ENCODE results near the gene CEP85L.

The CEP85L gene

GRCh38 chr6:118524686-118525085 lies 126.7 kb downstream of the CEP85L start:
- Histone ChIP-seq H3K9ac (ENCODE audit: low read length) (no peak overlapping the region), H3K36me3 (ENCODE audit: control insufficient read depth in 1 of 2, insufficient read depth in 2 of 2, low read length in 2 of 2) (no peaks in the 10 kb centered on the region), H3K79me2 (ENCODE audit: control insufficient read depth, insufficient read depth, low read length, poor library complexity) (no peaks in the 10 kb centered on the region), H2AK5ac (ENCODE audit: low read length) (no peak overlapping the region), H3K27me3 (ENCODE audit: insufficient read depth, low read length) (no peaks in the 10 kb centered on the region), H3K18ac (ENCODE audit: low read length) (no peak overlapping the region), H2BK5ac (ENCODE audit: low read depth, low read length, poor library complexity) (no peak overlapping the region), H3K4ac (ENCODE audit: low read depth, low read length) (no peak overlapping the region), H3K4me1 (ENCODE audit: control insufficient read depth in 1 of 2, insufficient read depth in 2 of 2, low read length in 2 of 2) (peaks cover 0 to 6% of the 10 kb centered on the region in 2 experiments), H3K23ac (ENCODE audit: low read length) (no peak overlapping the region), H3K27ac (ENCODE audit: low read depth, low read length) (no peak overlapping the region), H4K91ac (ENCODE audit: low read depth, low read length) (no peak overlapping the region), H4K8ac (ENCODE audit: low read depth, low read length) (no peak overlapping the region), H4K12ac (ENCODE audit: low read depth, low read length) (no peak overlapping the region), H3K14ac (ENCODE audit: low read length) (no peak overlapping the region), H3K9me3 (ENCODE audit: insufficient read depth, low read depth, low read length) (no peaks in the 10 kb centered on the region), H2BK12ac (ENCODE audit: low read length) (no peak overlapping the region), H2AFZ (ENCODE audit: insufficient read depth, low read length, poor library complexity) (no peak overlapping the region), H3K79me1 (ENCODE audit: low read length) (no peaks in the 10 kb centered on the region), H3K4me3 (ENCODE audit: low read depth, low read length) (no peak overlapping the region), H2BK120ac (ENCODE audit: insufficient read depth, low read length, poor library complexity) (no peak overlapping the region), H3K4me2 (ENCODE audit: low read length) (no peak overlapping the region)
- DNase-seq, result no peak
- WGBS (ENCODE audit: extremely low coverage, insufficient coverage, insufficient read length), result no CpG with 5 or more reads among the region's 2 CpGs

DNA sequence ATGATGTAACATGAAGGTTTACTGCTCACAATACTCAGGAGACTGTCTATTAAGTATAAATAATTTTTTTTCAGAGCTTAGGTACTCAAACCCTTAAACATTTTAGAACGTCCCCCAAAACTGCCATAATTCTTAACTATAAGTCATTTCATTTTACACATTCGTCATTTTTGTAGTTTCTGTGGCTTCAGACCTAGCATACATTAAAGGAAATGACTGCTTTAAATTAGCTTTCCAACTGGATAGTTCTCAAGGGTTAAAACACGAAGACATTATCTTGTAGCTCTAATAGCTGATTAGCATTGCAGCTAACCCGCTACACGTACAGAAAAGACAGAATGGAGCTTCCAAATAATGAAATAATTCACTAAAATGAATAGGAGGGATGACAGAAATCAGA lies 128.2 kb downstream of the CEP85L start:
- Histone ChIP-seq H2BK5ac (ENCODE audit: low read depth, low read length, poor library complexity) (no peak overlapping the region), H3K18ac (ENCODE audit: low read length) (no peak overlapping the region), H3K4me3 (ENCODE audit: low read depth, low read length) (no peak overlapping the region), H2AFZ (ENCODE audit: insufficient read depth, low read length, poor library complexity) (no peak overlapping the region), H2AK5ac (ENCODE audit: low read length) (no peak overlapping the region), H3K9ac (ENCODE audit: low read length) (no peak overlapping the region), H2BK120ac (ENCODE audit: insufficient read depth, low read length, poor library complexity) (no peak overlapping the region), H3K36me3 (ENCODE audit: control insufficient read depth in 1 of 2, insufficient read depth in 2 of 2, low read length in 2 of 2) (no peaks in the 10 kb centered on the region), H3K14ac (ENCODE audit: low read length) (no peak overlapping the region), H3K4me1 (ENCODE audit: control insufficient read depth in 1 of 2, insufficient read depth in 2 of 2, low read length in 2 of 2) (peaks cover 0 to 6% of the 10 kb centered on the region in 2 experiments), H2BK12ac (ENCODE audit: low read length) (no peak overlapping the region), H3K4me2 (ENCODE audit: low read length) (no peak overlapping the region), H3K27ac (ENCODE audit: low read depth, low read length) (no peak overlapping the region), H3K4ac (ENCODE audit: low read depth, low read length) (no peak overlapping the region), H3K23ac (ENCODE audit: low read length) (no peak overlapping the region), H3K9me3 (ENCODE audit: insufficient read depth, low read depth, low read length) (no peaks in the 10 kb centered on the region), H3K79me2 (ENCODE audit: control insufficient read depth, insufficient read depth, low read length, poor library complexity) (no peaks in the 10 kb centered on the region), H4K91ac (ENCODE audit: low read depth, low read length) (no peak overlapping the region), H4K8ac (ENCODE audit: low read depth, low read length) (no peak overlapping the region), H3K27me3 (ENCODE audit: insufficient read depth, low read length) (no peaks in the 10 kb centered on the region), H4K12ac (ENCODE audit: low read depth, low read length) (no peak overlapping the region), H3K79me1 (ENCODE audit: low read length) (no peaks in the 10 kb centered on the region)
- DNase-seq, result no peak
- no CpG with 5 or more reads among the region's 5 CpGs for WGBS (ENCODE audit: extremely low coverage, insufficient coverage, insufficient read length)

DNA sequence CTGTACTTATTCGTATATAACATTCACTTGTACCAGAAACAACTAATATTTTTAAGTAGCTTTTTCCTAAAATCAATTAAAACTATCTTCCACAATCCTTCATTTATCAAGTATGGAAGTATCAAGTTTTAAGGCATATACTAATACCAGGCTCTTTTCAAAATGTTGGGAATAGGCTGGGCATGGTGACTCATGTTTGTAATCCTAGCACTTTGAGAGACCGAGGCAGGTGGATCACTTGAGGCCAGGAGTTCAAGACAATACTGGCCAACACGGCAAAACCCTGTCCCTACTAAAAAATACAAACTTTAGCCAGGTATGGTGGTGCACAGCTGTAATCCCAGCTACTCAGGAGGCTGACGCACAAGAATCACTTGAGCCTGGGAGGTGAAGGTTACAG lies 129.0 kb downstream of the CEP85L start:
- no peaks in the 10 kb centered on the region for H3K79me1 ChIP-seq (ENCODE audit: low read length)
- WGBS (ENCODE audit: extremely low coverage, insufficient coverage, insufficient read length), result no CpG with 5 or more reads among the region's 4 CpGs
- H3K79me2 ChIP-seq (ENCODE audit: control insufficient read depth, insufficient read depth, low read length, poor library complexity), result no peaks in the 10 kb centered on the region
- no peak overlapping the region for H4K12ac ChIP-seq (ENCODE audit: low read depth, low read length)
- H2BK12ac ChIP-seq (ENCODE audit: low read length), result no peak overlapping the region
- no peaks in the 10 kb centered on the region for H3K36me3 ChIP-seq (ENCODE audit: control insufficient read depth in 1 of 2, insufficient read depth in 2 of 2, low read length in 2 of 2)
- H3K4ac ChIP-seq (ENCODE audit: low read depth, low read length), result no peak overlapping the region
- H3K27me3 ChIP-seq (ENCODE audit: insufficient read depth, low read length), result no peaks in the 10 kb centered on the region
- no peak for DNase-seq
- no peak overlapping the region for H4K8ac ChIP-seq (ENCODE audit: low read depth, low read length)
- no peak overlapping the region for H3K23ac ChIP-seq (ENCODE audit: low read length)
- H2BK120ac ChIP-seq (ENCODE audit: insufficient read depth, low read length, poor library complexity), result no peak overlapping the region
- H3K14ac ChIP-seq (ENCODE audit: low read length), result no peak overlapping the region
- no peak overlapping the region for H3K4me3 ChIP-seq (ENCODE audit: low read depth, low read length)
- no peak overlapping the region for H2AK5ac ChIP-seq (ENCODE audit: low read length)
- H3K4me2 ChIP-seq (ENCODE audit: low read length), result no peak overlapping the region
- H3K9me3 ChIP-seq (ENCODE audit: insufficient read depth, low read depth, low read length), result no peaks in the 10 kb centered on the region
- no peak overlapping the region for H2AFZ ChIP-seq (ENCODE audit: insufficient read depth, low read length, poor library complexity)
- H3K9ac ChIP-seq (ENCODE audit: low read length), result no peak overlapping the region
- H3K4me1 ChIP-seq (ENCODE audit: control insufficient read depth in 1 of 2, insufficient read depth in 2 of 2, low read length in 2 of 2), result peaks cover 0 to 6% of the 10 kb centered on the region in 2 experiments
- no peak overlapping the region for H3K18ac ChIP-seq (ENCODE audit: low read length)
- H2BK5ac ChIP-seq (ENCODE audit: low read depth, low read length, poor library complexity), result no peak overlapping the region
- no peak overlapping the region for H4K91ac ChIP-seq (ENCODE audit: low read depth, low read length)
- H3K27ac ChIP-seq (ENCODE audit: low read depth, low read length), result no peak overlapping the region

GRCh38 chr6:118514689-118515088 lies 136.7 kb downstream of the CEP85L start:
- H3K4me2 ChIP-seq (ENCODE audit: low read length), result no peak overlapping the region
- H3K27me3 ChIP-seq (ENCODE audit: insufficient read depth, low read length), result no peaks in the 10 kb centered on the region
- no peaks in the 10 kb centered on the region for H3K9me3 ChIP-seq (ENCODE audit: insufficient read depth, low read depth, low read length)
- no peak overlapping the region for H2BK120ac ChIP-seq (ENCODE audit: insufficient read depth, low read length, poor library complexity)
- H3K4me1 ChIP-seq (ENCODE audit: control insufficient read depth in 1 of 2, insufficient read depth in 2 of 2, low read length in 2 of 2), result no peaks in the 10 kb centered on the region
- H2AFZ ChIP-seq (ENCODE audit: insufficient read depth, low read length, poor library complexity), result no peak overlapping the region
- H3K23ac ChIP-seq (ENCODE audit: low read length), result no peak overlapping the region
- no peaks in the 10 kb centered on the region for H3K36me3 ChIP-seq (ENCODE audit: control insufficient read depth in 1 of 2, insufficient read depth in 2 of 2, low read length in 2 of 2)
- no peak overlapping the region for H2BK12ac ChIP-seq (ENCODE audit: low read length)
- H3K79me1 ChIP-seq (ENCODE audit: low read length), result no peaks in the 10 kb centered on the region
- no peak for DNase-seq
- no peak overlapping the region for H4K12ac ChIP-seq (ENCODE audit: low read depth, low read length)
- H3K14ac ChIP-seq (ENCODE audit: low read length), result no peak overlapping the region
- H3K18ac ChIP-seq (ENCODE audit: low read length), result no peak overlapping the region
- H4K8ac ChIP-seq (ENCODE audit: low read depth, low read length), result no peak overlapping the region
- no peaks in the 10 kb centered on the region for H3K79me2 ChIP-seq (ENCODE audit: control insufficient read depth, insufficient read depth, low read length, poor library complexity)
- no peak overlapping the region for H3K4me3 ChIP-seq (ENCODE audit: low read depth, low read length)
- no peak overlapping the region for H3K9ac ChIP-seq (ENCODE audit: low read length)
- no peak overlapping the region for H3K4ac ChIP-seq (ENCODE audit: low read depth, low read length)
- no CpG with 5 or more reads among the region's 3 CpGs for WGBS (ENCODE audit: extremely low coverage, insufficient coverage, insufficient read length)
- no peak overlapping the region for H3K27ac ChIP-seq (ENCODE audit: low read depth, low read length)
- no peak overlapping the region for H2BK5ac ChIP-seq (ENCODE audit: low read depth, low read length, poor library complexity)
- no peak overlapping the region for H2AK5ac ChIP-seq (ENCODE audit: low read length)
- H4K91ac ChIP-seq (ENCODE audit: low read depth, low read length), result no peak overlapping the region
